Endothelial cell of umbilical vein (primary cell): ENCODE measurements around the gene TMEM222. TPM values are rescaled to one million over a fixed set of nuclear protein-coding genes. Genes with fewer than 3 reads are reported as not detected.

ENCODE experiments used
- BruUV-seq: library from RNA; stranded (reverse); fragments of 400-500 nt; replicated peaks from 2 replicates; lab custom pipeline; 2021; lab: Mats Ljungman, UMichigan
- CTCF ChIA-PET: fragments of 300-600, 350-600 bp; sonication (Branson Sonifier 250); formaldehyde crosslinking; loops from one replicate; lab custom pipeline; 2021; ENCODE audit warnings: antibody characterized with exemption, inconsistent platforms; lab: Charles Lee
- POLR2A ChIA-PET: fragments of 300-600, 350-600 bp; sonication (Branson Sonifier 250); formaldehyde crosslinking; loops from one replicate; lab custom pipeline; 2021; ENCODE audit warnings: antibody characterized with exemption, inconsistent platforms; lab: Charles Lee
- DNase-seq: peaks from one replicate; pipeline ENCODE4 v3.0.0-alpha.2; 2011; ENCODE audit warnings: low read depth, low spot score
- FAIRE-seq: peaks from 2 replicates; lab custom pipeline; 2011; peaks lifted over from hg19 to GRCh38; lab: Jason Lieb, UNC
- H2AFZ ChIP-seq: 2 replicates; pipeline ENCODE4 v1.6.0; 2012; ENCODE audit warnings: low read depth, low read length, control low read depth, inconsistent platforms
- H3K27ac ChIP-seq: 2 replicates; pipeline ENCODE4 v1.5.1; 2011; ENCODE audit warnings: low read depth, mild to moderate bottlenecking, control low read depth, low read length, moderate library complexity; ENCODE audit not compliant: insufficient read depth
- H3K27me3 ChIP-seq, 2 experiments: 2 replicates each; pipeline versions ENCODE4 v1.6.0 to v1.6.1; 2011; ENCODE audit warnings: low read length in 2 of 2, mixed read lengths in 1 of 2; ENCODE audit not compliant: control insufficient read depth in 2 of 2, insufficient read depth in 2 of 2
- H3K36me3 ChIP-seq, 2 experiments: 2 replicates in 1 of 2; 3 replicates in 1 of 2; pipeline ENCODE4 v1.5.1; 2011; ENCODE audit warnings: low read length in 2 of 2, mild to moderate bottlenecking in 1 of 2, moderate library complexity in 1 of 2; ENCODE audit not compliant: control insufficient read depth in 2 of 2, insufficient read depth in 2 of 2; ENCODE audit errors: extremely low read depth in 1 of 2
- H3K4me1 ChIP-seq: 3 replicates; pipeline ENCODE4 v1.5.1; 2011; ENCODE audit warnings: mild to moderate bottlenecking, low read length; ENCODE audit not compliant: control insufficient read depth, insufficient read depth; ENCODE audit errors: extremely low read depth
- H3K4me2 ChIP-seq: 2 replicates; pipeline ENCODE4 v1.6.1; 2011; ENCODE audit warnings: low read length, control low read depth, mixed read lengths; ENCODE audit not compliant: insufficient read depth
- H3K4me3 ChIP-seq, 3 experiments: fragments of 200-600 bp in 1 of 3; sonication (generic), shearing (Covaris generic) in 1 of 3; replicated peaks in 1 of 3; 2 replicates each; pipeline ENCODE4 v1.5.1; 2011 to 2016; ENCODE audit warnings: control low read depth in 3 of 3, low read length in 3 of 3, mild to moderate bottlenecking in 2 of 3, inconsistent platforms in 1 of 3, low read depth in 1 of 3, moderate library complexity in 1 of 3; ENCODE audit not compliant: insufficient read depth in 1 of 3
- H3K79me2 ChIP-seq: 2 replicates; pipeline ENCODE4 v1.6.0; 2012; ENCODE audit warnings: low read length, inconsistent platforms; ENCODE audit not compliant: control insufficient read depth, insufficient read depth
- H3K9ac ChIP-seq: replicated peaks from 2 replicates; pipeline ENCODE3; 2011; ENCODE audit warnings: low read length, control low read depth; ENCODE audit not compliant: insufficient read depth; ENCODE audit errors: extremely low read depth
- H3K9me1 ChIP-seq: replicated peaks from 3 replicates; pipeline ENCODE4 v1.6.0; 2011; ENCODE audit warnings: mild to moderate bottlenecking, low read length; ENCODE audit not compliant: control insufficient read depth, insufficient read depth; ENCODE audit errors: extremely low read depth
- H3K9me3 ChIP-seq: replicated peaks from 2 replicates; pipeline ENCODE4 v1.5.1; 2012; ENCODE audit warnings: low read length, inconsistent platforms; ENCODE audit not compliant: control insufficient read depth, insufficient read depth
- H4K20me1 ChIP-seq: replicated peaks from 2 replicates; pipeline ENCODE3; 2011; ENCODE audit warnings: mild to moderate bottlenecking, low read length; ENCODE audit not compliant: control insufficient read depth, insufficient read depth; ENCODE audit errors: extremely low read depth
- CTCF ChIP-seq, 2 donors: IDR thresholded peaks; 1 replicate in 1 of 2; 2 replicates in 1 of 2; pipeline ENCODE4 v1.5.1; 2011; ENCODE audit warnings: low read length in 2 of 2, mild to moderate bottlenecking in 2 of 2, moderate library complexity in 2 of 2, control low read depth in 1 of 2, inconsistent platforms in 1 of 2, low read depth in 1 of 2; ENCODE audit not compliant: insufficient read depth in 1 of 2; ENCODE audit errors: extremely low read depth in 1 of 2
- EZH2 ChIP-seq: IDR thresholded peaks from 2 replicates; pipeline ENCODE4 v1.6.1; 2012; ENCODE audit warnings: borderline replicate concordance, low read depth, mild to moderate bottlenecking, moderate library complexity, low read length, inconsistent platforms; ENCODE audit not compliant: severe bottlenecking
- FOS ChIP-seq: IDR thresholded peaks from 2 replicates; pipeline ENCODE4 v1.6.1; 2011; ENCODE audit warnings: mild to moderate bottlenecking, low read length, moderate library complexity, borderline replicate concordance; ENCODE audit not compliant: insufficient read depth
- GATA2 ChIP-seq: IDR thresholded peaks from 2 replicates; pipeline ENCODE4 v1.7.0; 2011; ENCODE audit warnings: low read depth, mild to moderate bottlenecking, moderate library complexity, mixed read lengths, low read length; ENCODE audit not compliant: insufficient read length, insufficient read depth
- JUN ChIP-seq: IDR thresholded peaks from 2 replicates; pipeline ENCODE4 v1.6.1; 2011; ENCODE audit warnings: borderline replicate concordance, low read depth; ENCODE audit not compliant: insufficient read length, insufficient read depth
- MAX ChIP-seq: IDR thresholded peaks from 2 replicates; pipeline ENCODE4 v1.6.1; 2011; ENCODE audit not compliant: insufficient read depth, insufficient read length
- MYC ChIP-seq: IDR thresholded peaks from one replicate; pipeline ENCODE4 v1.6.1; 2011; ENCODE audit warnings: mild to moderate bottlenecking, low read depth, low read length
- POLR2A ChIP-seq: IDR thresholded peaks from 2 replicates; pipeline ENCODE4 v1.6.1; 2012; ENCODE audit warnings: low read depth, mild to moderate bottlenecking, control low read depth, low read length
- POLR2AphosphoS5 ChIP-seq: IDR thresholded peaks from 2 replicates; pipeline ENCODE4 v1.6.1; 2012; ENCODE audit warnings: low read depth, mild to moderate bottlenecking, control low read depth, low read length, moderate library complexity; ENCODE audit not compliant: insufficient read depth
- dilution Hi-C: fragments of 300-500 bp; cut with MboI; formaldehyde crosslinking; loops from one replicate; pipeline ENCODE4 v1.15.0; 2019; ENCODE audit warnings: low sequenced_read_pairs; ENCODE audit not compliant: extremely low pct_ligation_motif_present
- intact Hi-C: fragments of 100-400 bp; cut with micrococcal nuclease; formaldehyde crosslinking; loops from one replicate; pipeline ENCODE4 v1.10.0; 2022
- polyA plus RNA-seq, 4 experiments: library from polyadenylated mRNA; depleted of rRNA in 3 of 4; stranded (reverse) in 3 of 4; unstranded in 1 of 4; fragments of >200 nt; gene quantifications; 2 replicates each; pipeline versions ENCODE4 v1.2.1 to v1.2.3, GENCODE V29; 2011 to 2012; ENCODE audit warnings: missing spikeins in 1 of 4
- total RNA-seq: library from RNA; stranded (reverse); gene quantifications from 2 replicates; pipeline ENCODE4 v1.2.3, GENCODE V29; 2021

Gene TMEM222
- total and polyA plus RNA-seq, 2 donors (not counting 3 experiments of a cell fraction or from before 2014, with no cell fraction given), result 45.8 to 76.1 TPM

- H4K20me1 ChIP-seq, result no peaks in the 10 kb centered on the region
- ChIA-PET POLR2A (no interaction called here), CTCF (interaction anchor here (0.6 to 10.9 kb wide), 5 partner anchors 11 to 231 kb away, joined by 3 to 275 read pairs (median 5); partner anchors contain the start of gene GPR3)
- no peak overlapping the region for H2AFZ ChIP-seq
- FAIRE-seq (no peak), DNase-seq (no peak)
- H3K9ac ChIP-seq, result no peak overlapping the region
- H3K4me1 ChIP-seq, result no peaks in the 10 kb centered on the region
- no peaks in the 10 kb centered on the region for H3K9me1 ChIP-seq
- H3K4me3 ChIP-seq, result no peak overlapping the region
- H3K27ac ChIP-seq, result no peak overlapping the region
- H3K79me2 ChIP-seq, result no peaks in the 10 kb centered on the region
- intact Hi-C loops, result loop anchor here (5.0 kb wide), 1 partner anchor 359 kb away; no protein-coding TSS in a partner anchor
- TF ChIP-seq GATA2 (no peak), POLR2A (no peak), CTCF (IDR thresholded peaks at IDR 0.05; ENCODE audit: extremely low read depth in 1 of 2, insufficient read depth in 1 of 2, low read depth in 1 of 2, low read length in 2 of 2) (no peak), MYC (no peak), FOS (no peak), EZH2 (no peak), MAX (no peak), JUN (no peak), POLR2AphosphoS5 (no peak)
- H3K36me3 ChIP-seq, result peaks cover 0 to 12% of the 10 kb centered on the region in 2 experiments
- dilution Hi-C loops, result no loop called here
- H3K27me3 ChIP-seq, result no peaks in the 10 kb centered on the region
- BruUV-seq, result no TSS peak
- H3K9me3 ChIP-seq, result no peaks in the 10 kb centered on the region
- no peak overlapping the region for H3K4me2 ChIP-seq
Observed at GRCh38 chr1:27303509-27303908, 18.5 kb upstream of the TMEM222 start.
